Activated T-cell treated with anti-CD3 and anti-CD28 coated beads for 1 hour (primary cell): ENCODE results near the gene YIPF3.
"Not testable (repeated sequence)": the region's sequence is repeated elsewhere in the genome, so short reads cannot be mapped to it uniquely, and the experiment has no call there.

ENCODE experiments used
- DNase-seq: peaks from one replicate; pipeline ENCODE4 v3.0.0-alpha.2; 2020; ENCODE audit warnings: low read depth

YIPF3 gene

DNA sequence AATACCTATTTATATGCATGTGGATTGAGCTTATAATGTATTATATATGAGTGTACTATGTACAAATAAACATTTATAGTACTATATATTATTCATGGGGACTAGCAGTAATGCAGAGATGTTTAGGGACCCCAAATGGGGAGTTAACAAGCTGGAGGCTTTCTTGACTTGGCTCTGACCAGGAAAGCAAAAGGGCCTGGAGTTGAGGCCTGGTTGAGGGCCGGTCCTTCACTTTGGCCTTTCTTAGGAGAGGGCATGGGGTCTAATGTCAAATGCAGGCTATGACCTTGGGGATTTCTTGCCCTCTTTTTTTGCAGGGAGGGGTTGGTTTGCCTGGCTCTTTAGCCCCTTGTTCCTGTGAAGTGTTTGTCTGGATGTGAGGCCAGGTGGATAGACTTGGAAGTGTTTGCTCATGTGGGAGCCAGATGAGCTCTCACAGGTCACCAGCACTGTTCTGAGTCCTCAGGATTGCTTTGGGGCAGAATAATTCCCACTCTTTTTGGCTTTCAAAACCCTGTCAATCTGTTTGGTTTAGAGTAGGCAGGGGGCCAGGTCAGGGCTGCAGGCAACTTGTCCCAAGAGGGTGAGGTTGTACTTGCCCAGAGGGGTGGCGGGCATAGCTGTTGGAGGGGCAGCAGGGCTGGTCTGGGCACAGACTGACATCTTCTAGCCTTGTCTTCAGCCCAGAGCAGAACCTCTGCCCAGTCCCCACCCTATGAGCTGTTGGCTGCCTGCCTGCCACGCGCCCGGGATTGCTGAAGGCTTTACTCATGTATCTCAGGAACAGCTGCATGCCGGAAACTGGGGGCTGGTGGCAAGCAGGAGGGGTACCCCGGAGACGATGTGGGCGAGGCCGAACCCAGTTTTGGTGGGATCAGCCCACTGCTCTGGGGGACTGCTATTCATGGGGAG, 24.7 kb downstream of the YIPF3 start:
- no peak for DNase-seq

DNA sequence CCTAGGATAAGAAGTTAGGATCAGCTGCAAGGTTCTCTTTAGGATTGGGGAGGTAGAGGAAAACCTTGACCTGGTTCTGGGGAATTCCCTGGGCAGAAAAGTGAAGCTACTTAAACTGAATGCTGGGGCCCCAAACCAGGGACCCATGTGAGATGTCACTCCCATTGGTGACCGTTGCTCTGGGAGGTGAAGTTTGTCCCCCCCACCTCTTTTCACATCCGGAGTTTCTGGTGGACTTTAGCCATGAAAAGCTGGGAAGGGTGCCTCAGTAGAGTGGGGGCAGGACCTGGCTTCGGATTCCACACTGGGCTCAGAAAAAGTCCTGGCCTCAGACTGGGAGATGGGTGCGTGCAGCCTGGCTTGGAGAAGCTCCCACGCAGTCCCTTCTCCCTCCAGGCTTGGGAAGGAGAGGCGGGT, 26.2 kb downstream of the YIPF3 start:
- no peak for DNase-seq

DNA sequence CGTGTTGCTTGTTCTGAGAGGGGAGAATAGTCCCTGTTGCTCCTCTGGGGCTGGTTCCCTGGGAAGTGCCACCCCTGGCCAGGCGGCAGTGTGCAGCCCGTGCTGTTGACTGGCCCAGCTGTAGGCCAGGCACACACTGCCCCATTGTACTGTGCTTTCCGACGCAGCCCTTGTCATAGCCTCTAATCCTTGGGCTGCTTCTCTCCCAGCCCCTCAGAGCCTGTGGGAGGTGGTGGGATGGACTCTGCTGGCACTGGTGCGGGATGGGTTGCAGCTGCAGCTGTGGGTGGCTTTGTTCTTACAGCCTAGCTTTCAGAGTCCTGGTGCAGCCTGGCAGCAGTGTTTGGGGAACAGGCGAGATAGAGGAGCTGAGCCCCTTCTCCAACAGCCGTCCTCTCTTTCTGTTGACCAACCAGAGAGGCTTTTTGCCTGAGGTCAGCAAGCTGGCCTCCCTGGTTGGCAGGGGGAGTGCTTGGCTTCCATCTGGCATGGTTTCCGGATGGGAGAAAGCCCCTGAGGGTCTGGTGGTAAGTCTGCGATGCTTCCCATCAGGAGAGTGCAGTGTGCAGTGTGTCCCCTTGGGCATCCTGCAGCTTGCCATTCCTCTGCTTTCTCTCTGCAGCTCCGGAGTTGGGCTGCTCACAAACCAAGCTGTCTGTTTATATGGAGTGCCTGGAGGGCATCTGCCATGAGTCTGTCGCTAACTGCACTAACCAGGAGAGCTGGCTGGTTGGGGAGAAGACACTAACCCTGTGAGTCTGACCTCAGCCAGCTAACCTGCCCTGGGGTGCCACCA, 27.3 kb downstream of the YIPF3 start:
- DNase-seq: no peak

DNA sequence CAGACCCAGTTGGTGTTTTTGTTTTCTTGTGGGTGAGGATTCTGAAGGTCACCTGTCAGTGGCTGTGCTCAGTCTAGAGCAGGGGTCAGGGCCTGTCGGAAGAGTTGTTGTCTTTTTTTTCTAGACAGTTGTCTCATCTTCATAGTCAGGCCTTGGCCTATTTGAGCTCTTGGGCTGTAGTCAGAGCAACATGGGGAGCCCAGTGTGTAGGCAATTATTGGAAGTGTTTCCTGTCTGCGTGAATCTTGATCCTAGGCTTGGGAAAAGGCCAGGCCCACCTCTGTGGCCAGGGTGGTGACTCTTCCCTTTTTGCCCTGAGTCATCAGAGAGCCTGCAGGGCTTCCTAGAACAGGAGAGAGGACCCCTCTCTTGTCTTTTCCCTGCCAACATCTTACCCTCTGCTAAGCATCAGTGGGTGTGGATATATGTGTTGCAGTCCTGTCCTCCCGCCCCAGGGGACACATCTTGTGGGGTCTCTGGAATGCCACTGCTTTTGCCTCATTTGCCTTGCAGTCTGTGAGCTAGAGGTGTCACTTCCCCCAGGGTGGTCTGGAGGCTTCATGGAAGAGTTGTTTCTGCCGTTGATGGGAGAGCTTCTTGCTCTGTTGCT, 28.0 kb downstream of the YIPF3 start:
- DNase-seq: no peak

DNA sequence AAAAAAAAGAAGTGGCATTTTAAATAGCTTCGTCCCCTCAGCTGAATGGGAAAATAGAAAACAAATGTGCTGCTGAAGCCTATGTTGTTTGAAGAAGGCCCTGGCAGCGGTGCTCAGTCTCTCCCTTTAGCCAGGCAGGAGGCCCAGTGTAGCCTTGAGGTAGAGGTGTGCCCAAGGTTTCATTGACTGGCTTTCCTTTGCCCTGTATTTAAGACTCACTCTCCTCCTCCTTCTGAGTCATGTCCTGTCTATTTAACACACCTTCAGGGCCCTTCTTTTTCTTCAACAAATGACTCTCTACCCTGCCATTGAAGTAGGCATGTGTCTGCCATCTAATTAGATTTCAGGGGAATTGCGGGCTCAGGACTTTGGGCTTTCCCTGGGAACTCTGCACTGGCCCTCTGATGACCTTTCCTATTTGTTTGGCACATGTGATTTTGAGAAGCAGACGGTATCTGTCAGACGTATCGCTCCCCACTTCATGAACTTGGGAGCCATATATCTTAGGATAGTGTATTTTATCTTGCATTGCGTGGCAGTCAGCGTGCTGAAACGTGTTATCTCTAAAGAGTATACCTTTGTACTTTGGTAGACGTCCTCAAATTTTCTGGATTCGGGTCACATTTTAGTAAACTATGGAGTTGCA, 35.0 kb downstream of the YIPF3 start:
- no peak for DNase-seq

DNA sequence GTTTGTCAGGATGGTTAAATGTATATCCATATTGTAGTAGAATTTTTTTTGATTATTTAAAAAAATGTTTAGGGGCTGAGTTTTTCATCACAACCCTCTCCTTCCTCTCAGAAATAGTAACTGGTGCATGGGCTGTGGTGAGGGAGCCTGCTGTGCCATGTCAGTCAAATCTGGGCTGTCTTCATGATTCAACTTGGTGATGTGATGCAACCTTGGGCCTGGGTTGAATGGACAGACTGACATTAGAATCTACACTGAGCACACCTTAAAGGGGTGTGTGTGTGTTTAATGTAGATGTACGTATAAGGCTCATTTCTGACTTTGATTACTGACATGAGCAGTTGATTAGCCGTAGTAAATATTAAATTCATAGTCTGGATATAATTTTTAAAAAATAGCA, 35.7 kb downstream of the YIPF3 start:
- no peak for DNase-seq

DNA sequence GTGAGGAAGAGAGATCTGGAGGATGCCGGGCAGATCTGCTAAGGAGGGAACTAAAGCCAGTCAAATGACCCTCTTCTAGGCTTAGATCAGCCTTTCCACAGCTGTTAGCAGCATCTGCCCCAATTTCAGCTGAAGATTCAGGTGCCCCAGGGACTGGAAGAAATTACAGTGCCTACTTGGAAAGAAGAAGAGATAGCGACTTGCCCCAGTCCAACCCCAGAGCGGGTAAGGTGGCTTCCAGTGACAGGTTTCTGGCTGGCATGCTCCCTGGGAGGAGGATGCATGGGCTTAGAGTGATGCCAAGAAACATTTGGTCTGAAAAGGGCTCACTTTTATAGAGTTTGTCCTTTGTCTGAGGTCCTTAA, 38.7 kb downstream of the YIPF3 start:
- DNase-seq: no peak

DNA sequence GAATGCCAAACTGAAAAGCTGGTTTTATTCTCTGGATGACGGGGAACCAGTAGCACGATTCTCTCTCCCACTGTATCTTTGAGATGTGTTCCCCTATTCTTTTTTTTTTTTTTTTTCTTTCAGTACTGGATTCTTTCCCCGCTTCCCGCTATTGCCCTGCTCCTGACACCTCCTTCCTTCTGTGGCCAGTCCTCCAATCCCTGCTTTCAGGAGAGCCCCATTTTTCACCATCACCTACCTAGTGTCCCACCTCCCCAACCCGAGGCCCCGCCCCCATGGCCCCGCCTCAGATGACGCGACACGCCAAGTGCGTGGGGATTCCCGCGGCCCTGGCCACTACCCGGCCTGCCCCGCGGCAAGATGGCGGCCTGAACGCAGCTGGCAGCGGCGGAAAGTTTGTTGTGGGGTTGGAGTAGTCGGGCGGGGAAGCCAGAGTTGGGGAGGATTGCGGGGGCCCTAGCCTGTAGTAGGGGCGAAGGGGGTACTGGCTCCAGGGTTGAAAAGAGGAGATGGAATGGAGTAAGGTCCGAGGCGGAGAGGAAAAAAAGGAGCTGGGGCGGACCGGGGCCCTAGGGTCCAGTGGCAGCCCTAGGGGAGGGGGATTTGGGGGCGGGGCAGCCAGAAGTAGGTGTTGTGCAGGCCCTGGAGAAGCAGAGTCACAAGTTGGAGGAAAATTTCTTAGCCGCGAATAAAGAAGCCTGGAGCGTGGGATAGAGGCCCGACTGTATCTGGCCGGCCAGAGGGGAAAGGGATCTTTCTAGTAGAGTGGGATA, 39.3 kb downstream of the YIPF3 start, which contains the start of gene TJAP1:
TSS of gene TJAP1 (plus strand) at position 336 of the 773 bp plus-strand sequence. CDS start 21,432 bp downstream, outside the sequence.
- peak; percentile 98 for DNase-seq

DNA sequence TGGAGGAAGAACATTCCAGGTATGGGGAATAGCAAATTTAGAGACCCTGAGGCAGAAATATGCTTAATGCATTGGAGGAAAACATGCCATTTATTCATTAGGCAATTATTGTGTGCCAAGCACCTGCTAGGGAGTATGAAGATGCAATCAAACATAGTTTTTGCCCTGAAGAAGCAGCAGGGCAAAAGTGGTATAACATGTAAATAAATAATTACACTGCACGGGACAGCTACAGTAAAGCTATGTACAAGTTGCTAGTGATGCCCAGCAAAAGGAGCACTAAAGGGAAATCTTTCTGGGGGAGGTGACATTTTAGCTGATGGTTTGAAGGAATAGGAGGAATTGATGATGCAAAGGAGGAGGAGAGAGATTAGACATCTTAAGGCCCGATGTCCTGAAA, 40.0 kb downstream of the YIPF3 start:
- no peak for DNase-seq

DNA sequence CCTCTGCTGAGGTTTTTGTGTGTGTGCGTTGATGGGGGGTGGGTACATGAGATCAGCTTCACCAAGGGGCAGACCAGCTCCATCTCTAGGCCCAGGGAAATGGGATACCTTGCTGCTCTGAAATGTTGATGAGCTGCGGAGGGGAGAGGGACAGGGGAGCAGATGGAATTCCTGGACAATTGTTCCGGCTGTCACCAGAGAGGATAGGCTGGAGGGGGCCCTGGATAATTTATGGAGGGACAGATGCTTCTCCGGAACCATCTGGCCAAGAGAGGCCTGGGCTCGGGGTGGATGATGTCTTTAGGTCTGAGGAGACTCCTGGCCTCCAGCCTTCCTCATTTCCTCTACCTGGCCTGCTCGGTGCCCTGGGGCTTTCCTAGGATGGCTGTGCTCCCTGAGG, 41.2 kb downstream of the YIPF3 start:
- DNase-seq: no peak

DNA sequence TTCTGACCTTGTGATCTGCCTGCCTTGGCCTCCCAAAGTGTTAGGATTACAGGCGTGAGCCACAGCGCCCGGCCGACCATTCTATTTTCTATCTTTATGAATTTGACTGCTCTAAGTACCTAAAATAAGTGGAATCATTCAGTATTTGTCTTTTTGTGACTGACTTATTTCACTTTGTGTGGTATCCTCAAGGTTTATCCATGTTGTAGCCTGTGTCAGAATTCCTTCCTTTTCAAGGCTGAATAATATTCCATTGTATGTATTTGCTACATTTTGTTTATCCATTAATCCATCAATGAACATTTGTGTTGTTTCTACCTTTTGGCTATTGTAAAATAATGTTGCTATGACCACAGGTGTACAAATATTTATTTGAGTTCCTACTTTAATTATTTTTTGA, 44.2 kb downstream of the YIPF3 start:
- DNase-seq: no peak

DNA sequence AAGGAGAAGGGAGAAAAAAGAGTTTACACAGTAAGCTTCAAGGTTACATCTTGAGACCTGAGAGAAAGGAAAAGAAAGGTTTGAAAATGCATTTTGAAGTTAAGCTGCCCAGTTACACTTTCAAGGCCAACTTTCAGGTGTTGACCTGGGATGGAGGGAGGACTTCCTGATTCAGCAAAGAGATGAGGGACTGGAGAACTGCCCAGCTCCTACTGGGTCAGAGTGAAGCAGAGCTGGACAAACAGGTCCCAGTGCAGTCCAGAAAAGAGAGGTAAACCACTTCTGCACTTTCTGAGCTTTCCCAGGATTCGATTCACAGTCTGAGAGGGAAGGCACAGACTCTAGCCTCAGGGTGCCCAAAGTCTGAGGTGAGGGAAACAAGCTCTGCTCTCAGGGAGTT, 45.3 kb downstream of the YIPF3 start:
- DNase-seq: no peak

DNA sequence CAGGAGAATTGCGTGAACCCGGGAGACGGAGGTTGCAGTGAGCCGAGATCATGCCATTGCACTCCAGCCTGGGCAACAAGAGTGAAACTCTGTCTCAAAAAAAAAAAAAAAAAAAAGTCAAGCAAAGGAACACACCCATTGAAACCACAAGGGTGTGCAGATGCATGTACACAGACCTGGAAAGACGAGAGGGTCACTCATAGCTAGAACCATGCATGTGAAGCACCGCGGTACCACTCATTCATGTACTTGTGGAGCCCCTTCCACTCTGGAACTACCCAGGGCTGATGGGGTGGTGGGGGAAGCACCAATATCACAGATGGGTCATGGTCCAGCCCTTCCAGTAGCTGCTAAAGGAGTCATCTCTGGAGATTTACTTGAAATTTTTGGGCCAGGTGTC, 46.8 kb downstream of the YIPF3 start:
- no peak for DNase-seq

DNA sequence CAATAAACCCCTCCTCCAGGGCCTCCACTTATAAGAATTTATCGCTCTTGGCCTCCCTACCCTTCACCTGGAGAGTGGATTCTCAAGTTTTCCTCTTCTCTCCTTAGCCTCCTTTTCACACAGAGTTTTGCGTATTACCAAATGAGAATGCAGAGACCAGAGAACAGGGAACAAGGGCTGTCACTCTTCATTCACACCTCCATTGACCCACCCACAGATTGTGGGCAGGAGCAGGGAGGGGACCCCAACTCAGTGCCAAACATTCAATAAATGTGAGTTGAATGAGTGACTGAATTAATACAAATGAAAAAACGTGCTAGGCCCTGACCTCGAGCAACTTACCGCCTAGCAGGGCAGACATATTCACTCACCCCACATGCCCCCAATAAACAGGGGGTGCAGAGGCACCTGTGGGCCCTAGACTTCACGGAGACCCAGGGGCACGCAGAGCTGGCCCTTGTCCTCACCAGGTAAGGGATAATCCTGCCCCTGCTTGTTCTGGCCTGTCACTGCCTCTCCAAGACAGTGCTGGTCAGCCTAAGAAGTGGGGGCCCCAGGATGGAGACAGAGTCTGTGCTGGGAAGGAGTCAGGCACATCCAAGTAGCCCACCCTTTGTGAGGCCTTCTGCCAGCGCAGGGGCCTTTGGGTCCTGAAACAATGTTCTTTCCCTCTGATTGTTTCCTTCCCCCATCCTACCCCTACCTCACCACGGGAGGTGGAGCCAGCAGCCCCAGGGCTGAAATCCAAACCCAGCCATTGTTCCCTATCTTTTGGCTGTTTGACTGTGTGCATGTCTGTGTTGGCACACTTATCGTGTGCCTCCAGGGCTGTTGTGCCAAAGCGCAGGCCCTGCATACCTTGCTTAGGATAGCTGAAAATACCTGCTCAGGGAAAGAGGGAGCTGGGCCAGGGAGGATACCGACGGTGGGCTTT, 47.7 kb downstream of the YIPF3 start:
- no peak for DNase-seq

DNA sequence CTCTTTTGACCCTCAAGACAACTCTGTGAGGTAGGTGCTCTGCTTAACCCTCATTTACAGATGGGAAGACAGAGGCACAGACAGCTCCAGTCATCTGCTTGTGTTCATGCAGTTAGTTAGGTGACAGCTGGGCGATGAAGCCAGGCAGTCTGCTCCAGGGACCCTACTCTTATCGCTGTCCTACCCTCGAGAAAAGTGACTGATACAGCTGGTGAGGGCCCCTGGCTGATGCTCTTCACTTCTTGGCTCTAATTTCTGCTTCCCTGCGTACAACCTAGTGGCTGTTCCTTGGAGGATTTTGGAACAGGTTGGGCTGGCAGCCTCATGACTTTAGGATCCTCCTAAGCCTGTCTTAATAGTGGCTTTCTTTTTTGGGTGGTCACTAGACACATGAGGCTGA, 48.5 kb downstream of the YIPF3 start:
- no peak for DNase-seq

DNA sequence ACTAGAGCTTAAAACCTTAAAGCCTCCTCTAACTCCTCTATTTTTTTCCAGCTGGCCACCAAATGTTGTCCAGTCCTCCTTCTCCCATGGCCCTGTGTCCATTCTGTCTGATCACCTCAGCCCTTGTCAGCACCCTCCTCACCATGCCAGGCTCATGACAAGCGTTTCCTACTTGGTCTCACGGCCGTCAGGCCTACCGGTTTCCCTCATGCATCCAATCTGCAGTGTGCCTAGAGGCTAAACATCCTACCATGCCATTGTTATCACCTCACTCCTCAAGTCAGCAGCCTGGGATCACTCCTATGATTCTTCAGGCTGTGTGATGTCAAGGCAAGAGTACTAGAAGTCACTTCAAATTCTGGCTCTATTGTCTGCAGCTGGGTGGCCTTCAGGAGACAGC, 49.0 kb downstream of the YIPF3 start:
- no peak for DNase-seq

DNA sequence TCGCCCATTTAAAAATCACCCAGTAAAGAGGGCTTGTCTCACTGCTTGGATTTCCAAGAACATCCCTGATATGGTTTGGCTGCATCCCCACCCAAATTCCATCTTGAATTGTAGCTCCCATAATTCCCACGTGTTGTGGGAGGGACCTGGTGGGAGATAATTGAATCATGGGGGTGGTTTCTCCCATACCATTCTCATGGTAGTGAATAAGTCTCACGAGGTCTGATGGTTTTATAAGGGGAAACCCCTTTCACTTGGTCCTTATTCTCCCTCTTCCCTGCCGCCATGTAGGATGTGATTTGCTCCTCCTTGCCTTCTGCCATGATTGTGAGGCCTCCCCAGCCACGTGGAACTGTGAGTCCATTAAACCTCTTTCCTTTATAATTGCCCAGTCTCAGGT, 49.5 kb downstream of the YIPF3 start:
- DNase-seq: not testable (repeated sequence)

DNA sequence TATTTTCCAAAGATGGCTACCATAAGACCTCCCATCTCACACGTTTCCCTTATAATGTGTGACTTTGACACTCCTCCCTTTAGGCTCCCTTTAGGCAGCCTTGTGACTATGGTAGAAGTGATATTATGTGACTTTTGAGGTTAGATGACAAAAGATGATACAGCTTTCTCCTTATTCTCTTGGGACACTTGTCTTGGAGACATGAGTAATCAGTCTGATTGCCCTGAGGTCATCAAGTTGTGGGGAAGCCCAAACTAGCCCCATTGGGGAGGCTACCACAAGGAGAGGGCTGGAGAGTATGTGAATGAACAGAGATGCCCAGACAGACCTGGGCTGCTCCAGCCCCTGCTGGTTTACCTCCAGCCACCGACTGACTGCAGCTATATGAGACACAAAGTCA, 50.8 kb downstream of the YIPF3 start:
- DNase-seq: no peak

DNA sequence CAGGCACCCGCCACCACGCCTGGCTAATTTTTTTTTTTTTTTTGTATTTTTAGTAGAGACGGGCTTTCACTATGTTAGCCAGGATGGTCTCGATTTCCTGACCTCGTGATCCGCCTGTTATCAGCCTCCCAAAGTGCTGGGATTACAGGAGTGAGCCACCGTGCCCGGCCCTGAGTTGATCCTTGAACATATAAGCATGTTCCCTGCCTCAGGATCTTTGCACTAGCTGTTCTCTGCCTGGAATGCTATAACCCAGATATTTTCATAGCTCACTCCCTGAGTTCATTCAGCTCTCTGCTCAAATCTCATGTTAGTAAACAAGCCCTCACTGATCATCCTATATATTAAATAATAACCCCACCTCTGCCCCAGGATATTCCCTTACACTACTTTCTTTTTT, 52.4 kb downstream of the YIPF3 start:
- DNase-seq: no peak

DNA sequence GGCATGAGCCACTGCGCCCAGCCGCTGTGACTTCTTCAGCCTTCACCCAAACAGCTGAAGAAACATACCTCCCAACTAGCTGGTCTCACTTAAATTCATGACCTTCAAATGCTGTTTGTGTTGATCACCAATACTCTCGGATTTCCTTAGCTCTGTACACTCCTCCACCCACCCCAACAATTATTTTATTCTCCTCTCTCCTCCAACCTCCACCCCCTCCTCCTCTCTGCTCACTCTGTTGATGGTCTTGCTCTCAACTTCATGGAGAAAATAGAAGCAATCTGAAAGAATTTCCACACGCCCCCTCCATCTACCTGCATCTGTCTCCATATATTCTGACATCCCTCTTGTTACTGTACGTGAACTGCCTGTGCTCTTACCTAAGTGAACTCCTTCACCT, 54.8 kb downstream of the YIPF3 start:
- DNase-seq: no peak
